Measurements from ENCODE around the gene UGT1A8.
"Not testable (repeated sequence)": the region's sequence is repeated elsewhere in the genome, so short reads cannot be mapped to it uniquely, and the experiment has no call there.

Gene UGT1A8

DNA sequence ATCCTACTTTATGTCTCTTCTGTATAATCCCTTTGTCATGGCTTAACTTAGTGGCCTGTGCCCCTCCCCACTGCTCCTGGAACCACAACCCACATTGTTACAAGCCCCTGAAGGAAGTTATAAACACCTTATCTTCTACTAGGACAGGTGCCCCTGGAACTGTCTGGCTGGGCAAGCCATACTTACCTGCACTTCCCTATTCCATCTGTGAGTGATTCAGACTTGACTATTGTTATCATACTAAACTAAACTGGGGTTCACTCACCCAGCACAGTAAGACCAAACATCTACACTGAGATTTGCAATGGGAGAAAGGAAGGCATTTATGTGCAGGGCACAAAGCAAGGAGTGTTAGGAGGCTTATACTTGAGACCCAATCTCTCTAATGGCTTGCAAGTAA, 71.6 kb downstream of the UGT1A8 start:
- DNase-seq, result no peak

DNA sequence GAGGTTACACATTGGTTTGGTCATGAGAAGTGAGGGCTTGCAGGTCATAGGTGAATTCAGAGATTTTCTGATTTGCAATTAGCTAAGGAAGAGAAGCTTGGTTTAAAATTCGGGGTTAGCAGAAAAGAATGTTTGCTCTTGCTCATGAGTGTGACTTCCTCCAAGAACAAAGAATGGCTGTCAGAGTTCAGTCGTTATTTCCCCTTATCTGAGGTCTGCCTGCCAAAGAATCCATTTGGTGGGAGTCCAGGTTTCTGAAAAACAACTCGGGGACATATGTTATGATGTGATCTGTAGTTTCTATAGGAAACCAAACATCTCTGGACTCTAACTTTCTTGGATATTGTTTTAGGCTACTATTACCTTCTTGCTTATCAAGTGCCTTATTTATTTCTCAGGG, 72.1 kb downstream of the UGT1A8 start:
- DNase-seq, result no peak

GRCh38 chr2:233690444-233690843, 73.0 kb downstream of the UGT1A8 start:
- DNase-seq, result no peak

- no peak for DNase-seq
Measured at GRCh38 chr2:233691443-233692433, 74.3 kb downstream of the UGT1A8 start.

GRCh38 chr2:233692648-233693047, 75.2 kb downstream of the UGT1A8 start, which contains the start of gene UGT1A6:
Gene UGT1A6, plus strand, starts transcription at chr2:233692890. Its CDS starts 115 bp downstream, at chr2:233693005.
- DNase-seq, result no peak

DNA sequence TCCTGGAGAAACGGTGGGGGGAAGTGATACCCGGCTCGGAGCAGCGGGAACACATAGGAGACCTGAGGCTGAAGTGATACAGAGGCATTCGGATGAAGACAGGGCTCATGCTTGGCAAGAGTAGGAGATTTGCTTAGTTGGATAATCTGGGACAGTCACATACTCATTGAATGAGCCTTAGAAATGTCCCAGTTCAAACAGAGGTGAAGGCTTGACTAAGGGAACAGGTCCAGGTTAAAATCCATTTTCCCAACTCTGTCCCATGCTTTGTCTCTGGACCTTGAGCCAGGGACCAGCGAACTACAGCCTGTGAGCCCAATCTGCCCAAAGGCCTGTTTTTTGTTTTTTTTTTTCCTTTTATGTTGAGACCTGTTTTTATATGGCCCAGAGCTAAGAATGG, 76.5 kb downstream of the UGT1A8 start:
- DNase-seq, result no peak

DNA sequence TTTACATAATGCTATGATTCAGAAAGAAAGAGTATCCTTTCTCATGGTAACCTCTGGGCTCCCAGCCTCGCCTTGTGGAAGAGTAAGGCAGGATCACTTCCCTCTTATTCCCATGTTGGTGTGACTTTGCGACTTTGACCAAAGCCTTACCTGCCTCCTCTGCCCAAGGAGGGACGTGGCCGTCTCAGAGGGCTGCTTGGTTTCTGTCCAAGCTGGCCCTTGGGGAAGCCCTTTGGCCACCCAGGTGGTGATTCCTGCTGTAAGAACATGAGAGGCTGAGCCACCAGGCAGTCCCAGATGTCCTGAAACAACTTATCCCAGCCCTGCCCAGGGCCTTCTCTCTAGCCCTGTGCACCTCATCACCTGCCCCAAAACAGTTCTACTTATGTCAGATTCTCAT, 81.3 kb downstream of the UGT1A8 start:
- no peak for DNase-seq

- no peak for DNase-seq
Measured at GRCh38 chr2:233699424-233700027, 82.1 kb downstream of the UGT1A8 start.

DNA sequence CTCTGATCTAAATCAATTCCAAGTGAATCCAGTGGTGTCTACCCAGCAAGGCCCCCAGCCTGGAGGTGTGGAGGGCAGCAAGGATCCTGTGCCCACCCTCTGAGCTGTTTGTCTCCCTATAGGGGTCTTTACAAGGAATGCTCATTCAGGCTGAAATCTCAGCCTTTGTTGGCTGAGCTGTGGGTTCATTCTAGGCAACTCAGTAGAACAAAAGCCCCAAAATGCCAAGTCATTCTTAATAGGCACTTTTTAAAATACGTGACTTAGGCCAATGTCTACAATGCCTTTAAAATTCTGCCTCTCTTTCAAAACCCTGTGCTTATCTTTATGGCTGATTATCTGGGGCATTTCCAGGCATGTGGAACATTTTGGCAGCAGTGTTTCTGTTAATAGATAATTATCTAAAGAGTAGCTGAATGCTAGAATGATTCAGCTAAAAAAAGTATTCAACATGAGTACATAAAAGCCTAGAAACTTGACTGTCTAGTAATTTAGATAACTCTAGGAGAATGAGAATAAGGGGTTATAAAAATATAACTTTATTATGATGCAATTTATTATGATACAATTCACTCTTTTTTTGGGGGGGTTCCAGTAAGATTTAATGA, 82.7 kb downstream of the UGT1A8 start:
- no peak for DNase-seq

DNA sequence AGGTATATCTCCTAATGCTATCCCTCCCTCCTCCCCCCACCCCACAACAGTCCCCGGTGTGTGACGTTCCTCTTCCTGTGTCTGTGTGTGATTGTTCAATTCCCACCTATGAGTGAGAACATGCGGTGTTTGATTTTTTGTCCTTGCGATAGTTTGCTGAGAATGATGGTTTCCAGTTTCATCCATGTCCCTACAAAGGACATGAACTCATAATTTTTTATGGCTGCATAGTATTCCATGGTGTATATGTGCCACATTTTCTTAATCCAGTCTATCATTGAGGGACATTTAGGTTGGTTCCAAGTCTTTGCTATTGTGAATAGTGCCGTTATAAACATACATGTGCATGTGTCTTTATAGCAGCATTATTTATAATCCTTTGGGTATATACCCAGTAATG, 83.4 kb downstream of the UGT1A8 start:
- not testable (repeated sequence) for DNase-seq

DNA sequence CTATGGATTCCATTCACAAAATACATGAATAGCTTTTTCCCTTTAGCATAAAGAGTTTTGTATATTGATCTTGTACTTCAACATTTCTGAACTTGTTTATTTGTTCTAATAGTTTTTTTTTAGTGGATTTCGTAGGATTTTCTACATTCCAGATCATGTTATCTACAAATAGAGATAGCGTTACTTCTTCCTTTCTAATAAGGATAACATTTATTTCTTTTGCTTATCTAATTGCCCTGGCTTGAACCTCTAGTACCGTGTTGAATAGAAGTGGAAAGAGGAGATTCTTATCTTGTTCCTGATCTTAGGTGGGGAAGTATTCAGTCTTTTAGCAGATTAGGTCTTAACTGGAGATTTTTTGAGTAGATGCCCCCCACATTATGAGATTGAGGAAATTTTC, 84.8 kb downstream of the UGT1A8 start:
- DNase-seq, result no peak

DNA sequence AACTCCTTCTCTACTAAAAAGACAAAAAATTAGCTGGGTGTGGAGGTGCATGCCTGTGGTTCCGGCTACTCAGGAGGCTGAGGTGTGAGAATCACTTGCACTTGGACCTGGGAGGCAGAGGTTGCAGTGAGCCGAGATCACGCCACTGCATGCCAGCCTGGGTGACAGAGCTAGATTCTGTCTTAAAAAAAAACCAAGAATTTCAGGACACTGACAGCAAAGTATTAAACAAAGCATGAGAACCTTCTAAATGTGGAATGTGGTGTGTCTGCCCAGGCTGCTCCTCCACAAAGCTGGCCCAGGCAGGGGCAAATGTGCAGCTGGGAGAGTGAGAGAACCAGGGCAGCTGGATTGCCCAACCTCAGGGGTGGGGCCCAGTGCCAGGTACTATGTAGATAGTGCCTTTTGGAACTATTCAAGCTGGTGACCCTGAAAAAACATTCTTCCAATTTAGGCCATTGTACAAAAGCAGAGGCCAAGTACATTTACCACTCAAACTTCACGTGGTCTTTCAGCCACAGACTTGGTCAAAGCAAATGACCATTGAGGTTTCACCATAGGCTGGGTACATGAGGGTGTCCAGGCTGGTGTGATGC, 88.6 kb downstream of the UGT1A8 start:
- DNase-seq, result no peak

DNA sequence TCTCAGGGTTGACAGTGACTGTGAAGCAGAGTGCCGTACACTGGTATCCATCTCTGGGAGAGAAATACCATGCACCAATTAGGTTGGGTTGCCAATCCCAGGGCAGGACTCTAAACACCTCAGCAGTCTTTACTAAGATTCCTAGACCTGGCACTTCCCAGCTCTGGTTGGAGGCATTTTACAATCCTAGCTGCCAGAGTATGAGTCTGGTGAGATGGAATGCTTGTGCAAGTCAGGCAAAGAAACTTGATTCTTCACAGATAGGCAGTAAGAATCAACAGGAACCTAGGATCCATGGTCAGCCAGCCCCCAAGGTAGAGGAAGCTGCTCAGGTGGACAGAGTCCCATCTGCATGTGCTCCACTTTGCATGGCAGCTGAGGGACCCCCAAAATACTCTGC, 89.3 kb downstream of the UGT1A8 start:
- DNase-seq, result no peak

DNA sequence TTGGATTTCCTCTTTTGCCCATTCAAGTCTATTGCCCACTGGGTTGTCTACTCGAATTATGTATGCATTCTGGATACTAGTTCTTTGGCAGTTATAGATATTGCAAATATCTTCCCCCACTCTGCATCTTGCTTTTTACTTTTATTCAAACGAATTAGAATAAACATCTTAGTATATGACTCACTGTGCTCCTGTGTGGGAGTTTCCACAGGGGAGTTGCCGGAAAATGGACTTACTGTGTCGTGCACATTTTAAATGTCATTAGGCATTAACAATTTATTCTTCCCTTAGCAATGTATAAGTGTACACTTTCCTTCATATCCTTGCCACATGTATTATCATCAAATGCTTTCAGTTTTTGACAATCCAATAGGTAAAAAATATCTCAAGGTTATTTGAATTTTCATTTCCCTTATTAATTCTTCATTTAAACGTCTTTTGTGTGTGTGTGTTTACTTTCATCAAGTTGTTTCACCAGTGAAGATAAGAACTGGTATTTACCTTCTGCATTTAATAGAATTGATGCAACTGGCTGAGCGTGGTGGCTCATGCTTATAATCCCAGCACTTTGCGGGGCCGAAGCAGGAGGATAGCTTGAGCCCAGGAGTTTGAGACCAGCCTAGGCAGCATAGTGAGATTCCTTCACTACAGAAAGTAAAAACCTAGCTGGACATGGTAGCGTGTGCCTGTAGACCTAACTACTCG, 90.7 kb downstream of the UGT1A8 start:
- no peak for DNase-seq

GRCh38 chr2:233708942-233709341, 91.5 kb downstream of the UGT1A8 start:
- DNase-seq, result no peak

DNA sequence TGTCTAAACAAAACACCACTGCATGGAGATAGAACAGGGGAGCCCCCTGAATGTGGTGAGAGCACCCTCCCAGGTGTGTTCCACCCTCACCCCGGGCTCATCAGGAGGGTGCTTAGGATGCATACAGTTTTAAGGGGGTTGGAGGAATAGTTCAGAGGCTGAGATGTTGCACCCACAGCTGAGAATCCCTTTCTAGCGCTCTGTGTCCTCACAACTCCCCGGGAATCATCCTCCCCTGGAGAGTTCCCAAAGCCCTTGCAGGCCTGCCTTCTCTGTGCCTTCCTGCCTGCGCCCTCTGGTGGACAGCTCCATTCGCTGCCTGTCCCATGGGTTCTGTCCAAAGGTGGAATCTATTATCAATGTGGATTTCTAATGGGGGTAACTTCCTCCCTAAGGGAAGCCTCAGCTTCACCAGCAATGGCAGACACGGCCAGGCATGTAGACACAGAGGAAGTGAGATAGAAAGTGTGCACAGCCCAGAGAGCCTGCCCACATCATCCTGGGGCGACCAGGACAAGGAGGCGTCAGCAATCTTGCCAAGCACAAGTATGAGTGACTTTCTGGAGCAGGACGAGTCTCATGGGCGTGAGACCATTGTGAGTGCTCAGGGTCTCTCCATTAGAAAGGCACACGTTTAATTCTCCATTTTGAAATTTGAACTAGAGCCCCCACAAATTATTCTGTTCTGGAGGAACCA, 94.0 kb downstream of the UGT1A8 start:
- peak; percentile 13 to 47 for DNase-seq

DNA sequence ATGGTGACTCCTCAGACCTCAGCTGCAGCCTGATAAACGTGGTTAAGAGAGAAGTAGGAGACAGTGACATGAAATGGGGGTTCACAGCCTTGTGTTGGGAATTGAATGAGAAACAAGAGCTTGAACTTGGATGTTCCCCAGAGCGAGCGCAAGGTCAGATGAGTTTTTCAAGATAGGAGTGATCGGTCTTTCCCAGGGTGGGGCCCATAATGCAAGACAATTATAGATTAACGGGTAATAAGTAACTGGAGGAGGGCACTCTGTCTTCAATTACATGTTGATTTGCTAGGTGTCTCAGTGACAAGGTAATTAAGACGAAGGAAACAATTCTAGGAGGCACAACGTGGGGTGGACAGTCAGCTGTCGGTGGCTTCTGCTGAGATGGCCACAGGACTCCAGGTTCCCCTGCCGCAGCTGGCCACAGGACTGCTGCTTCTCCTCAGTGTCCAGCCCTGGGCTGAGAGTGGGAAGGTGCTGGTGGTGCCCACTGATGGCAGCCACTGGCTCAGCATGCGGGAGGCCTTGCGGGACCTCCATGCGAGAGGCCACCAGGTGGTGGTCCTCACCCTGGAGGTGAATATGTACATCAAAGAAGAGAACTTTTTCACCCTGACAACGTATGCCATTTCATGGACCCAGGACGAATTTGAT, 95.3 kb downstream of the UGT1A8 start, which contains the start of gene UGT1A5:
UGT1A5 (plus strand) TSS at position 297 of the 651 bp plus-strand sequence; CDS start at position 382, 85 bp downstream.
- DNase-seq, result no peak

GRCh38 chr2:233713262-233713615, 95.8 kb downstream of the UGT1A8 start:
- no peak for DNase-seq

DNA sequence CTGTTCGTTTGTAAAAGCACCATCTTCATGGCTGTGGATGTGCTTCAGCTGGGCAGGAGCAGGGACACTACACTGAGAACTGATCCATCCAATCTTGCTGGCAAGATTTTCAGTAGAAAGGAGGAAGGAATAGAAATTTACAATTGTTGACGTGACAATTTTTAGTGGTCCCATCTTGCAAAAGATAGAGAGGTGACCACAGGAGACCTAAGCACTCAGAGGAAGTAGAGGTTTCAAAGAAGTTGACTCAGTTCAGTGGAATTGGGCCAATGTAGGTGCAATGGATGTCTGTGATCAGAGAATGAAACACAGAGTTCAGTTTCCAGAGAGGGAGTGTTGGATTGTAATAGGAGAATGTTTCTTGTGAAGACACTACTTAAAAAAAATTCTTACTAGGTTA, 96.7 kb downstream of the UGT1A8 start:
- DNase-seq, result no peak

DNA sequence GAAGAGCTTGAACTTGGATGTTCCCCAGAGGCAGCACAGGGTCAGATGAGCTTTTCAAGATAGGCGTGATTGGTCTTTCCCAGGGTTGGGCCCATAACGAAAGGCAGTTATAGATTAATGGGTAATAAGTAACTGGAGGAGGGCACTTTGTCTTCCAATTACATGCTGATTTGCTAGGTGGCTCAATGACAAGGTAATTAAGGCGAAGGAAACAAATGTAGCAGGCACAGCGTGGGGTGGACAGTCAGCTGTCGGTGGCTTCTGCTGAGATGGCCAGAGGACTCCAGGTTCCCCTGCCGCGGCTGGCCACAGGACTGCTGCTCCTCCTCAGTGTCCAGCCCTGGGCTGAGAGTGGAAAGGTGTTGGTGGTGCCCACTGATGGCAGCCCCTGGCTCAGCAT, 101.1 kb downstream of the UGT1A8 start, which contains the start of gene UGT1A4:
UGT1A4 (plus strand) TSS at position 185 of the 400 bp plus-strand sequence; CDS start at position 270, 85 bp downstream.
- DNase-seq, result no peak

DNA sequence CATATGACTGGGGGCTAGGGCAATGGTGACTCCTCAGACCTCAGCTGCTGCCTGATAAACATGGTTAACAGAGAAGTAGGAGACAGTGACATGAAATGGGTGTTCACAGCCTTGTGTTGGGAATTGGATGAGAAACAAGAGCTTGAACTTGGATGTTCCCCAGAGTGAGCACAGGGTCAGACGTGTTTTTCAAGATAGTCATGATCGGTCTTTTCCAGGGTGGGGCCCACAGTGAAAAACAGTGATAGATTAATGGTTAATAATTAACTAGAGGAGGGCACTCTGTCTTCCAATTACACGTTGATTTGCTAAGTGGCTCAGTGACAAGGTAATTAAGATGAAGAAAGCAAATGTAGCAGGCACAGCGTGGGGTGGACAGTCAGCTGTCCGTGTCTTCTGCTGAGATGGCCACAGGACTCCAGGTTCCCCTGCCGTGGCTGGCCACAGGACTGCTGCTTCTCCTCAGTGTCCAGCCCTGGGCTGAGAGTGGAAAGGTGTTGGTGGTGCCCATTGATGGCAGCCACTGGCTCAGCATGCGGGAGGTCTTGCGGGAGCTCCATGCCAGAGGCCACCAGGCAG, 111.4 kb downstream of the UGT1A8 start, which contains the start of gene UGT1A3:
UGT1A3 (plus strand) TSS at position 320 of the 579 bp plus-strand sequence; CDS start at position 405, 85 bp downstream.
- no peak for DNase-seq
